ENCODE measurements around the gene STEAP4.

STEAP4 gene

DNA sequence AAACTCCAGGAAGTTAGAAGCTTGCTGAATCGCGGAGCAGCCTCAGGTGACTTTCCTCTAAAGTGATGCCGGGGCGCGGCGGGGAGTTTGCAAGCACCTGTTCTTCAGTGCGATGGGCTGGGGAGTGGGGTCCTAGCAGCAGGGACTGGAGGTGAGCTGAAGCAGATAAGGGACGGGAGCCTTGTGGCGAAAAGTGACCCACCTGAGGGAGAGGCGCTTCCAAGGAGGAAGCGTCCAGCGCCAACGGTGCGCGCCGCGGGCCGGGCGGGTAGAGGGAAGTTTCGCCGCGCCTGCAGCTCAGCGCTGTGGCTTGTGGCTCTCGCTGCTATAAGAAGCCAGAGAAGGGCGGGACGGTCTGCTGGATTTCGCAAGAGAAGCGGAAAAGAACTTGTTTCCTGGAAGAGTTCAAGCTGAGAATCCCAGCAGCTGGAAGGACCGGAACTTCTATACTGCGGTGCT is at the start of gene STEAP4:
Gene STEAP4 (minus strand): TSS at position 305 of the 459 bp plus-strand sequence. CDS start 22,625 bp downstream, outside the sequence.
- DNase-seq = no peak

DNA sequence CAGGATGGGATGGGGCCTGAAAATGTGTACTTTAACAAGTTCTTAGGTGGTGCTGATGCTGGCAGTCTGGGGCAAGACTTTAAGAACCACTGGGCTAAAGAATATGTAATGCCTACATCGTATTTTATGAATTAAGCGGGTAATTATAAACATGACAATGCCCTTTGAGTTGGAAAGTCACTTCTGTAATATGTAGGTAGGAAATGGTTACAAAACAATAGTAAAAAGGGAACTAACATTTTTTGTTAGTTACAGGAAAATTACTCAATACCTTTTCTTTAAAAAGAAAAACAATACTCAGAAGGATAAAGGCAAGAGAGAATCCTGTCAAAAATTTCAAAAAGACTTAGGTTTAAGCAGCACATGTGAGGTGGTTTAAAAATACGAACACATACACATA is 48.3 kb upstream of the STEAP4 start:
- DNase-seq = no peak

DNA sequence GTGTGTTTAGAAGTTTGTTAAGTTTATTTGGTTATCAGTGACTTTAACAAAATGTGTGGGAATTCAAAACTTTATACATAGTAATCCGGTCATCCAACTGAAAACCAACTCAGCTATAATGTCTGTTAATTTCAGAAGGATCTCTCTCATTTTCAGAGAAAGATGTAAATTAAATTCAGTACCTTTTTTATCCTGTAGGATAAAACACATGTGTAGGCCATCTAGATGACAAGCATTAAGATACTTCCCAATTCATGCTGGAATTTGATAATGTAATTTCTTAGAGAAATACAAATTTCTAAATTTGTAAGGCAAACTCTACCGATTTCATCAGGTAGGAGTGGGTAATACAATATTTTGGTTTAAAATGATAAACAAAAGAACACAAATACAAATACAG is 43.4 kb upstream of the STEAP4 start:
- DNase-seq = no peak

DNA sequence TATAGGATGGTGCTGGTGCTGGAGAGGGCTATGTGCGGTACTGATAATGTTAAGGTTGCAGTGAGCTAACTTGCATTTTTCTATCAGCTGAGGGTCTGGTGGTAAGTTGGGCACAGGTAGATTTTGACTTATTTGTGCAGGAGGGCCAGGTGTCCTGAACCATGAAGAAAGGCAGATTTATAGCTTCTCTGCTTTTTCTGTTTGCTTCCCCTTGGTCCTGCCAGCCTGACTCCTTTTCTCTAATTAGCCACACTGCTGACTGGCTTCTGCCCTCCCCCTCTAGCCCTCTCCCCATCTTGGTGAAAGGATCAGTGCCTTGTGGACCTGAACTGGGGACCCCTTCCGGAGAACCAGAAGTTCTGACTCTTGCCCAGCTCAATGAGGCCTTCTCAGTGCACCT is 40.8 kb upstream of the STEAP4 start:
- DNase-seq = no peak

DNA sequence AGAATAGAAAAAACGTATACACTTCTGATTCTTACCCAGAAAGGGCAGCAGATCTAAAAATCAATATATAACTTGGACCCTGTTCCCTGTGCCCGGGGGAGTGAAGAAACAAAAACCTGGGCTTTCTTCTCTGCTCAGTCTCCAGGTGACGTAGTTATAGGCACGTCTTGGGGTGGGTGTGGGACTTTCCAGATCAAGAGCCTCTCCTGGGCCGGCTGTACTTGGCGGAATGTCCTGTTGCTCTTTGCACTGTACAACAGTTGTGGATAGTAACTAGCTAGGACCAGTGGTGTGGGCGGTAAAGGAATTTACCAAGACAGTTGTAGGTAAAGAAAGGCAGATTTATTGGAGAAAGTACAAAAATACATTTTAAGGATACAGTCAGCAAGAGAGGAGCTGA is 40.4 kb upstream of the STEAP4 start:
- no peak for DNase-seq

DNA sequence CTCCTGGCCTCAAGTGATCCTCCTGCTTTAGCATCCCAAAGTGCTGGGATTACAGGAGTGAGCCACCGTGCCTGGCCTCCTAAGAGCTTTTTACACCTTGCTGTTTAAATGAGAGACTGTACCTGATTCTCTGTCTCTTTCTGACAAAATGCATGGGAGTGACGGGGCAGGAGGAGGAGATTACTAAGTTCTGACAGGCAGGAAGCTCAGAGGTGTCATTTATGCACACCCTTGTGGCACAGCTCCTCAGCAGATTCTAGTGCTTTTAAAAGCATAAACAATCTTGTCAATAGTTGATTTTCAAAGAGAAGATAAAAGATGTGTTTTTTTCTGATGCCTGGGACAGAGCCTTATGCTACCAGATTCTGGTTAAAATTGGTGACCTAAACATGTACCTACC is 39.7 kb upstream of the STEAP4 start:
- no peak for DNase-seq

DNA sequence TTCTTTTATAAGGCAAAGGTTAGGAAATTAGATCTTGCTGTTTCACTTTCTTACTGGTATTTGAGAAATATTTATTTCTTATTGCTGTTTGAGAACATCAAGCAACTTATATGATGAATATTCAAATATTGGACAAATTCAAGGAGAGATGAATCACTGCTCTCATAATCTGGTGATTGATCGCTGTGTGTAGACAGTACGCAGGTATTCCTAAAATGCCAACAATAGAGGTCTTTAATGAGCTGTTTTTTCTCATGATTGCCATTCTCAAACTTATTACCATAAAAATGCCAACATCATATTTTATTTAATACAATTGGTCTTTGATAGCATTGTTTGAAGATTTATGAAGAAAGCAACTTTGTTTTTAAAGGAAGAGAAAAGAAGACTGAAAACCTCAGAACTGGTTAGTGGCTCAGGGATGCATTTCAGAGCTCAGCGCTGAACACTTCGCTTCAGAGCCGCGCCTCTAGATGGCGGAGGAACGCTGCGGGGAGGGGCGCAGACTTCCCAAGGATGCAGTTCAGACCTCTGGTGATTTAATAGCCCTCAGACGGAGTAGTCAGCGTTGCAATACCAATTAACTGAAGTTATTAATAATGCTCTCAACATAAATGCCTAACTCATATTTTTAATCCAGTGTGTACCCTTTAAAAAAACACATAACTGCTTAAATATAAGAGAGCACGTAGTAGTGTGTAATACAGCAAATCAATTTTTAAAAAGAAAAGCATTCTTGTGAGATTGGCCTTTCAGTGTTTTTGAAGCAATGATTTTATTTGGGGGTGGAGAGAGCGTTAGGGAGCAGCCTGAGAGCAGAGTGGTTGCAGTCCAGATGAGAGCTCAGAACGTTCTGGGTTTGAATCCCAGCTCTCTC is 38.5 kb upstream of the STEAP4 start:
- DNase-seq = no peak

DNA sequence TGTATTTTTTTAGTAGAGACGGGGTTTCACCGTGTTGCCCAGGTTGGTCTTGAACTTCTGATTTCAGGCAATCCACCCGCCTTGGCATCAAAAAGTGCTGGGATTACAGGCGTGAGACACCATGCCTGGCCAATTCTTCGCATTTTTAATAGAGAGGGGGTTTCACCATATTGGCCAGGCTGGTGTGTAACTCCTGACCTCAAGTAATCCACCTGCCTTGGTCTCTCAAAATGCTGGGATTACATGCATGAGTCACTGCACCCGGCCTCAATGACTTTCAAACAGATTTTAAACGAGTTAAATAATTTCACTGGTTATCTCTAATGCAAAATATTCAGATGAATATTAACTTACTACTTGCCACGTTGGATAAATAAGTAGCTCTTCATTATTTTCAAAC is 37.6 kb upstream of the STEAP4 start:
- no peak for DNase-seq

DNA sequence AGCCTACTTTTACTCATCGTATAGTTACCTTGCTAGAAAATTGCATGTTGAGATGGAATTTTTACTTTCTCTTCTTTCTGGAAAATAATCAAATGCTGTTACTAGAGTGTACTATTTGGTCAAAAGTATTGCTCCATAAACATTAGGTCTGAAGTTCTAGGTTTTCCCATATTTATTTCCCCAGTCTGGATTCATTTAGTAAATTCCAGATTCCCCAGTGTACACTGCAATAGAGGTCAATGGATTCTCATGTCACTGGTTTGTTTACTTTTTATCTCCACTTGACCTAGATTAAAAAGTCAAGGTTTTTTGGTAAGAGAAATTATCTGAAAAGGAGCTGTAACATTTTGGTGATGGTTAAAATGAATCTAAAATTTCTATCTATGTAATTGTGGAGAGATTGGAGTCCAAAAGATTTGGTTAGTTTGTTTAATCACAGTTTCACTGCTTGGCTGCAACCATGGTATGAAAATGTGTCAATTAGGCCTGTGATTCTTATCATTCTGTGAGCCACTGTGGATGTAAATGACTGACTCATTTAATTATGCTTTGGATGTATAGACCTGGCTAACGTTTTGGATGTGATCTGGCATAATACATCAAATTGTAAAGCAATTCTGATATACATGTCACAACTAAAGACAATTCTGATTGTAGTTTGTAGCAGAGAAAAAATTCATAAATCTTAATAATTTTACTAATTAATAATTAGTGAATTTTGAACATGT is 32.7 kb upstream of the STEAP4 start:
- no peak for DNase-seq

DNA sequence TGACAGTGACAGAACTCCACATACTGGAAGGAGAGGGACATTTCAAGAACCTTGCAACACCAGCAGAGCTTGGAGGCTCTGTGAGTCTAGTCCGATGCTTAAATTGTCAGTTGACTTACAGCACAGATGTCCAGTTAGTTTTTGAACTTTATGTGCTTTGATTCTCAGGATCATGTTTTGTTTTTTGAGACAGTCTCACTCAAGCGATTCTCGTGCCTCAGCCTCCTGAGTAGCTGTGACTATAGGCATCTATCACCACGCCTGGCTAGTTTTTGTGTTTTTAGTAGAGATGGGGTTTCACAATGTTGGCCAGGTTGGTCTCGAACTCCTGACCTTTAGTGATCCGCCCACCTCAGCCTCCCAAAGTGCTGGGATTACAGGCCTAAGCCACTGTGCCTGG is 31.8 kb upstream of the STEAP4 start:
- DNase-seq = no peak

DNA sequence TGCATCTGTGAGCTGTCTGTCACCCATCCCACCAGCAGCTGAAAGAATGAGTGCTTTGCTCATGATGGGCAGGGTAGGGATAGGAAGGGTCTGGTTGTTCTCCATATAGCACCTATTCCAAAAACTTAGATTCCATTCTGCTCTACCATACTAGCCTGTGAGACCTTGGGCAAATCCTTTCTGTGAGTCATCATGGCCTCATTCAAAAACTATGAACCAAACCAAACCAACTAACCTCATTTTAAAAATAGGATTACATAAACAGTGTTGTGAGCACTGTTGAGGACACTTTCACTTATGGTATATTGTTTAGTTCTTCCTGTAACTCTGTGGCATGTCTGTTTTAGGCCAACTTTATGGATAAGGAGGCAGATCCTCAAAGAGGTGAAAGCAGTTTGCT is 30.9 kb upstream of the STEAP4 start:
- no peak for DNase-seq

DNA sequence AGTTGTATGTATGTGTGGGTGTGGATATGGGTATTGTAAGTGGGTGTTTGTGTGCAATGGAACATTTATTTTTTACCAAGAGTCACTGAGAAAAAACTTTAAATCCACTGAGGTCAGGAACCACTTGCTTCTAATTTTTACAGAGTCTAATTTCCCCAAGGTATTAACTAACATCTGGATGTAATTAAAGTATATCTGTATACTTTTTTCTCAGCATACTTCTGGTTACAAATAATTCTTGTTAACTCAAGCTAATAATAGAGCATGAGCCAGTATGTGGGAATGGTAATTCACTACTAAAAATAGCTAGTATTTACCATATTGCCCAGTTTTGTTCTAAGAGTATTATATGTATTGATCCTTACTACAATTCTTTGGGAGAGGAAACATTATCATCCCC is 24.6 kb upstream of the STEAP4 start:
- no peak for DNase-seq

DNA sequence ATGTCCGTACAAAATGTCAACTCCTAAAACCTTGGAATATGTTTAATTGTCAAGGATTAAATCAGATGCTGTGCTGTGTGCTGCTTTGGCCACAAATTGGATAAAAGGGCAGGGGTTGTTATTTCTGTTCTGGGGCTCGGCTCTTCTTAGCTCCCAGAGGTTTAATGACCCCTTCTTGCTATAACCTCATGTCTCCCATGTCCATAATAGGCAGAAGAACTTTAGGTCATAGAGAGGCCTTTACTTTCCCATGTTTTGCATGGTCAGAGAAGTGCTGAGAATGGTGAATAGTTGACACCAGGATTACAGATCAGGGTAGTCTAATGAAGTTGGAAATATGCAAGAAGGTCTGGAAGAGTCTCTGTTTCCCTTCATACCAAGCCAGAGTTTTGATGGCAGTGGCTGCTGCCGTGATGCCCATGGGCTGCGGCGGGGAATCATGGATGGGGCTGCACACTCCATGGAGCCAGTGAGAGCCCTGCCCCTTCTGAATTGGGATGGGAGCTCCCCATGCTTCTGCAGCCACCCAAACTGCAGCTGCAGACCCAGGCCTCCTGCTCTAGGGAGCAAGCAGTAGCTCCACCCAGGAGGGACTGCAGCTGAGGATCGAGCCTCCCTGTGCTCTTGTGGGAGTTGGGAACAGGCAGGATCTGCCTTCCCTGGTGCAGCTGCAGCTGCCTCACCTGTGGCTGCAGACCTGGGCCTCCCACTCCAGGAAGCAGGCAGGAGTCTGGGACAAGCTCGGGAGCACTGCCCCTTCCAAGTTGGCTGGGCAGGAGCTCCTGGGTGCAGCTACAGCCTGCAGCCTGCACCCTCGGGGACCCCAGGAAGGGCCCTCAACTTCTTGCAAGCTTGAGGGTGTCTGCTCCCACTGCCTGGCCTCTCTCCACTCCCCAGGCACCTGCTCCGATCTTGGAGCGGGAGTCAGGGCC is 23.1 kb upstream of the STEAP4 start:
- DNase-seq = no peak

DNA sequence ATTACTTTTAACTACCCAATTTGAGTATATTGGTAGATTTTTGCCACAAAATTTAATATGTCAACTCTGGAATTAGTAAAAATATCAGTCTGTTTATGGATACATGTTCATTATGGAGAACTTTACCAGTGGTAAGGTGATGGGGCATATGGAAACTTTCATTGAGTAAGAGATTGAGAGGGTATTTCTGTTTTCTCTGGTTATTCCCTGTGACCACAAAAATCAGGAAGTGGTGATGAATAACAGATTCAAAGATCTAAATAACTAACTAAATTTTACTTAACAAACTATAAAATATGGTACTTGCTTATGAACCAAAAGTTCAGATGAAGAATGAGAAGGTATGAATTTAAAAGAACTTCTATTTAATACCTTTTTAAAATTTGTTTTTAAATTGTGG is 22.1 kb upstream of the STEAP4 start:
- no peak for DNase-seq

DNA sequence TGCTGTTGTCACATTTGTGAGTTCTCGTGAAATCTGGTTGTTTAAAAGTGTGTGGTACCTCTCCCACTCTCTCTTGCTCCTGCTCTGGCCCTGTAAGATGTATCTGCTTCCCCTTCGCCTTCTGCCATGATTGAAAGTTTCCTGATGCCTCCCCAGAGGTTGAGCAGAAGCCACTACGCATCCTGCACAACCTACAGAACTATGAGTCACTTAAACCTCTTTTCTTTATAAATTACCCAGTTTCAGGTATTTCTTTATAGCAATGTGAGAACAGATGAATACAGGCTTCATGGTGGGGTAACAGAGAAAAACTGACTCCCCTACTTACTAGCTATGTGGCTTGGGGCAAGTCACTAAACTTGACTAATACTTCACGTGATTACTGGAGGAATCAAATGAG is 18.0 kb upstream of the STEAP4 start:
- no peak for DNase-seq

DNA sequence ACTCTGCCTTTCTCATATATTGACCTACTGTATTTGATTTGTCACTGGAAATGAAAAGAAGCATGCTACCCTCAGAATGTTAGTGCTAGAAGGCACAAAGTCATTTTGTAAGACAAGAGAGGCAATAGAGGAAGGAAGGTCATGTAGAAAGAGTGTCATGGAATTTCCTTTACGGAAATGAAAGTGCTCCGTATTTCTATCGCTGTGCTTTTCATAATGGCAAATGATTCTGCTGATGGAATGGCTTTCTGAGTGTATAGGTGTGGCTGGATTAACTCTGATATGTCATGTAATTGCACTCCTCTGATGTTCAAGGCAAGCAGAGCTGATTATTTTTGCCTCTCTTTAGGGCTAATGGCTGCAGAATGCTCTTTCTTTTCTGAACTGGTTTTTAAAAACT is 15.5 kb upstream of the STEAP4 start:
- DNase-seq = no peak

DNA sequence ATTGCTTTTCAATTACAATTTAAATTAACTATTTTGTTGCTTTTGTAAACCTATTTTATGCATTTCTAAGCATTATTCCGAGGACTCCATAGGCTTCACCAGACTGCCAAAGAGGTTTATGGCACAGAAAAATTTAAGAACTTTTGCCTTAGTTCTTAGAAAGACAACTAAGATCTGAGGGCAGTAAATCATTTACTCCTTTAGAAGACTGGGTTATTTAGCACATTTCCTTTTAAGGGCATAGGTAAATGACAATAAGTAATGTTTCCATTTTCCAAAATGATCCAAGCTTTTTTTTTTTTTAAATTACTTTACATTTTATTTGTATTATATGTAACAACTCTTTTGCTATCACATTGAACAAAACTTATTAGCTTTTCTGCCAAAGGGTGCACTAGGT is 15.0 kb upstream of the STEAP4 start:
- DNase-seq = no peak

DNA sequence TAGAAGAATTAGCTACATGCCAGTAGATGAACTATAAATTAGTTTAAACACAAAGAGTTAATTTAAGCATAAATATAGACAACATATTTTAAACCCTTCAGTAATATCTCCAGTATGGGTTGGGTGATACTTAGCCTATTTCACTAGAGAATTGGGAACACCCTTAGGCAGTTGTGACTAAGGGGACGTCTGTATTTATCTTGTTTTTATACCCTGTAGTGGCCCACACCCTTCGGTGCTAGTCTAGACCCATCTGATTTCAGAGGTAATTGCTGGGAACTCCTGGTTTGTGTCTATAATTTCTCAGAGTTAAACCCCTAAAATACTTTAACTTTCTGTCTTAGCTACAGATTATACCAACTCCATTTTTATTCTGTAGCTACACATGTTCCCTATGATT is 11.5 kb upstream of the STEAP4 start:
- DNase-seq = no peak

DNA sequence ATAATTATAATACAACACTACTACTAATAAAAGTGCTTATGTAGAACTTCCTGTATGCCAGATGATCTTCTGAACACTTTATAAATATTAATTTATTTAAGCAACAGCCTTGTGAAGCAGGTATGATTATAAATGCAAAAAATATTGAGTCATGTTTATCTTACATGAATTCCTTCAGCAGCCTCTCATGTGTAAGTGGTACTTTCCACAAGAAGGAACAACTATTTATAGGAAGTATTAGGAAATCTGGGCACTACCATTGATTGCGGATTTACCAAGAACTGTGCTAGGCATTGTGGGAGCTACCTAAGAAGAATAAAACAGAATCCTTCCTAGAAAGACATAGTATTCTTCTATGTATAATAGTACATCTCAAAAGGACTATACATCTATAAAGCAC is 10.7 kb upstream of the STEAP4 start:
- DNase-seq = no peak

DNA sequence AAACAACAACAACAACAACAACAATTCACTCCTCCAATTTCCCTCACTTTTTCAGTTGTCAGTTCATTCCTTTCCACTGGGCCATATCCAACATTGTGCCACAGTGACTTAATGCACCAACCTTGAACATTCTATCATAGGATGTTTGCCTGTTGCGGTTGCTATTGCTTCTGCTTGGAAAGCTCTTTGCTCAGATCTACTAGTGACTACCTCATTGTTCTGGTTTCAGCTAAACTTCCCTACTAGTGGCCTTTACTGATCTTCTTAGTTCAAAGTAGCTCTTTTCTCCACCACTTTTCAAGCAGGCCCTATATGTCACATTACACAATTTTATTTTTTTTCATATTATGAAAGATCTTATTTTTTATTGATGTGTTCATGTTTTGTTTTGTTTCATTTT is 9.8 kb upstream of the STEAP4 start:
- no peak for DNase-seq

DNA sequence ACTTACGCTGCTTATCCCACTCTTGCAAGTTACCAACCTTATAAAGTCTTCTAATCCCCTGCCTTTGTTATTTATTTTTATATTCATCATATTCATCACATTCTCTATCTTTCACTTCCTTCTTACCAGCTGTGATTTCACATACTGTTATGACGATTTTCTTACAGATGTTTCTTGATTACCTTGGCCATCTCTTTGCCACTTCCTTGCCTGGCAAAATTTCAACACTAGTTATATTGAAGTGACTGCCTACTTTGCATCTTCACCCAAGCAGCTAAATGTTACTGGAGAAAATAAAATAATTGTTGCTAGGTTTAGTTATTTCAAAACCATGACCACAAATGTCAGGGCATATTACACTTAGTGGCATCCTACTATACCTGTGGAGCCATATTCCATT is 8.8 kb upstream of the STEAP4 start:
- no peak for DNase-seq

DNA sequence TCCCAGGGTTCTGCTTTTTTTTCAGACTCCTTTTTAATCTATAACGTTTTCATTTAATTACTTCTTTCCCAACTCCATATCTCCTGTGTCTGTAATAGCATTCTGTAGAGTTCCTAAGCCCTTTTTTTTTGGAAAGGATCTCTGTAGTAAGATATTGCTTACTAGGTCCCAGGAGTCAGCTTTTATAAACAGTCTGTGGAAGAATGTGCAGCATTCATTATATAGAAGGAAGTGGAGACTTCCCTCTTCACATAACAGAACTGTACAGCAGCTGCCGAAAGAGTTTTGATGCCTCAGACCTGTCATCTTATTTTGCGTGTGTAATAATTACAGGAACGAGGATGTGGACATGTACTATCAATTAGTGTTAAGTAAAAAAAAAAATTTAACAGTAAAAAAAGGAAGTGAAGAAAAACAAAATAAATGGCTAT is 7.4 kb upstream of the STEAP4 start:
- DNase-seq = no peak

DNA sequence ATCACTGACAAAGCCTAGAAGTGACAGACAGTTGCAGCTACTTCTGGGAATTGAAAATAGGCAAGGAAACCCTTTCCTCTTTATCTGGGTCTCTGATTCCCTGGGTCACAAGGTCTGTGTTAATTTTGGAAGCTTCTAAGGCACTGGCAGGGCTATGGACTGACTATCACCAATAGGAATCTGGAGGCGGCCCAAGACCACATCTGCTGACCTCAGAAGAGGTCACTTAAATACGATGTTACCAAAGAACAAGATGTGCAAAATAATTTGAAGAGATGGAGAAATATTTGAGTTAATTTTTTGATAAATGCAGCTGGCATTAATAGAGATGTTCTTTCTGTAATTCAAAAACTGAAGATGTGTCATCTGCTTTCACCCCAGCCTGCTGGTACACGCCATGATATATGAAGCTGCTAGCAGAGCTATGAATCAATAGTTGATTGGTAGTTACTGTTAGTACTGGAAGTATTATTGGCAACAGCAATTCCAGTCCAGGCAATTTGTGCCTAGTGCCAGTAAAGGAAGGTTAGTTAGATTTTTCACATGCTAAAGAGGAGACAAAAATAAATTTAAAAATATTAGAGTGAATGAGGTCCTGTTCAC is 5.5 kb upstream of the STEAP4 start:
- no peak for DNase-seq
